HEK293 (cell line): Measurements from ENCODE around the gene MINDY1.

Experiments used
- BCL6B ChIP-seq: fragments of 450-650 bp; formaldehyde crosslinking; IDR thresholded peaks from 2 replicates; pipeline ENCODE4 v1.5.1; 2017; ENCODE audit warnings: missing biosample characterization, missing genetic modification characterization
- PRDM1 ChIP-seq: fragments of 450-650 bp; formaldehyde crosslinking; IDR thresholded peaks from 2 replicates; pipeline ENCODE4; 2016; ENCODE audit warnings: missing biosample characterization, missing genetic modification characterization
- ZBTB10 ChIP-seq: fragments of 450-650 bp; formaldehyde crosslinking; IDR thresholded peaks from 2 replicates; pipeline ENCODE4 v1.5.1; 2016; ENCODE audit warnings: missing biosample characterization, missing genetic modification characterization
- ZBTB21 ChIP-seq: fragments of 450-650 bp; formaldehyde crosslinking; IDR thresholded peaks from 2 replicates; pipeline ENCODE4 v1.5.1; 2017; ENCODE audit warnings: missing biosample characterization, missing genetic modification characterization
- ZBTB26 ChIP-seq: fragments of 450-650 bp; formaldehyde crosslinking; optimal IDR thresholded peaks from 2 replicates; pipeline ENCODE3; 2016; ENCODE audit warnings: missing biosample characterization, mild to moderate bottlenecking, missing genetic modification characterization
- ZBTB8A ChIP-seq: fragments of 450-650 bp; formaldehyde crosslinking; IDR thresholded peaks from 2 replicates; pipeline ENCODE4 v1.5.1; 2016; ENCODE audit warnings: missing biosample characterization, missing genetic modification characterization
- ZIC2 ChIP-seq: fragments of 450-650 bp; formaldehyde crosslinking; IDR thresholded peaks from 2 replicates; pipeline ENCODE4 v1.5.1; 2016; ENCODE audit warnings: missing biosample characterization, missing genetic modification characterization
- ZNF112 ChIP-seq: fragments of 450-650 bp; formaldehyde crosslinking; IDR thresholded peaks from 2 replicates; pipeline ENCODE4 v1.5.0; 2017; ENCODE audit warnings: missing biosample characterization, missing genetic modification characterization
- ZNF777 ChIP-seq: fragments of 450-650 bp; formaldehyde crosslinking; IDR thresholded peaks from 2 replicates; pipeline ENCODE4 v1.5.1; 2017; ENCODE audit warnings: missing biosample characterization, missing genetic modification characterization, borderline replicate concordance
- ZNF830 ChIP-seq: fragments of 450-650 bp; IDR thresholded peaks from 2 replicates; pipeline ENCODE4 v1.5.0; 2018; ENCODE audit warnings: missing biosample characterization, missing genetic modification characterization, low read depth, mild to moderate bottlenecking, moderate library complexity
- TF ChIP-seq, protein P1 (sequence below): fragments of 450-650 bp; formaldehyde crosslinking; IDR thresholded peaks from 2 replicates; pipeline ENCODE4 v1.5.1; 2016; ENCODE audit warnings: missing biosample characterization, missing genetic modification characterization
- TF ChIP-seq, protein P2 (sequence below): sonication (generic); formaldehyde crosslinking; IDR thresholded peaks from 2 replicates; pipeline ENCODE4 v1.8.1; 2022; ENCODE audit warnings: mild to moderate bottlenecking, moderate library complexity, missing genetic modification reagents
- TF ChIP-seq, protein P3 (sequence below): fragments of 450-650 bp; formaldehyde crosslinking; IDR thresholded peaks from 2 replicates; pipeline ENCODE4 v1.5.1; 2016; ENCODE audit warnings: missing biosample characterization, missing genetic modification characterization

GRCh38 chr1:150963321-150964163 lies 43.2 kb downstream of the MINDY1 start:
- TF ChIP-seq, protein P1, sequence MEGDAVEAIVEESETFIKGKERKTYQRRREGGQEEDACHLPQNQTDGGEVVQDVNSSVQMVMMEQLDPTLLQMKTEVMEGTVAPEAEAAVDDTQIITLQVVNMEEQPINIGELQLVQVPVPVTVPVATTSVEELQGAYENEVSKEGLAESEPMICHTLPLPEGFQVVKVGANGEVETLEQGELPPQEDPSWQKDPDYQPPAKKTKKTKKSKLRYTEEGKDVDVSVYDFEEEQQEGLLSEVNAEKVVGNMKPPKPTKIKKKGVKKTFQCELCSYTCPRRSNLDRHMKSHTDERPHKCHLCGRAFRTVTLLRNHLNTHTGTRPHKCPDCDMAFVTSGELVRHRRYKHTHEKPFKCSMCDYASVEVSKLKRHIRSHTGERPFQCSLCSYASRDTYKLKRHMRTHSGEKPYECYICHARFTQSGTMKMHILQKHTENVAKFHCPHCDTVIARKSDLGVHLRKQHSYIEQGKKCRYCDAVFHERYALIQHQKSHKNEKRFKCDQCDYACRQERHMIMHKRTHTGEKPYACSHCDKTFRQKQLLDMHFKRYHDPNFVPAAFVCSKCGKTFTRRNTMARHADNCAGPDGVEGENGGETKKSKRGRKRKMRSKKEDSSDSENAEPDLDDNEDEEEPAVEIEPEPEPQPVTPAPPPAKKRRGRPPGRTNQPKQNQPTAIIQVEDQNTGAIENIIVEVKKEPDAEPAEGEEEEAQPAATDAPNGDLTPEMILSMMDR (tag by site-specific recombination): no peak
- no peak for TF ChIP-seq ZBTB8A (tag by site-specific recombination)
- no peak for TF ChIP-seq ZNF777 (tag by site-specific recombination)
- TF ChIP-seq ZNF830 (tag by site-specific recombination): no peak
- TF ChIP-seq ZBTB21: no peak
- TF ChIP-seq ZNF112: no peak
- TF ChIP-seq, protein P2, sequence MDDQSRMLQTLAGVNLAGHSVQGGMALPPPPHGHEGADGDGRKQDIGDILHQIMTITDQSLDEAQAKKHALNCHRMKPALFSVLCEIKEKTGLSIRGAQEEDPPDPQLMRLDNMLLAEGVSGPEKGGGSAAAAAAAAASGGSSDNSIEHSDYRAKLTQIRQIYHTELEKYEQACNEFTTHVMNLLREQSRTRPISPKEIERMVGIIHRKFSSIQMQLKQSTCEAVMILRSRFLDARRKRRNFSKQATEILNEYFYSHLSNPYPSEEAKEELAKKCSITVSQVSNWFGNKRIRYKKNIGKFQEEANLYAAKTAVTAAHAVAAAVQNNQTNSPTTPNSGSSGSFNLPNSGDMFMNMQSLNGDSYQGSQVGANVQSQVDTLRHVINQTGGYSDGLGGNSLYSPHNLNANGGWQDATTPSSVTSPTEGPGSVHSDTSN (CRISPR knock-in tag): no peak
- no peak for TF ChIP-seq BCL6B (tag by site-specific recombination)
- TF ChIP-seq ZIC2 (tag by site-specific recombination): no peak
- TF ChIP-seq ZBTB10: no peak
- no peak for TF ChIP-seq ZBTB26 (tag by site-specific recombination)
- no peak for TF ChIP-seq PRDM1 (tag by site-specific recombination)
- TF ChIP-seq, protein P3, sequence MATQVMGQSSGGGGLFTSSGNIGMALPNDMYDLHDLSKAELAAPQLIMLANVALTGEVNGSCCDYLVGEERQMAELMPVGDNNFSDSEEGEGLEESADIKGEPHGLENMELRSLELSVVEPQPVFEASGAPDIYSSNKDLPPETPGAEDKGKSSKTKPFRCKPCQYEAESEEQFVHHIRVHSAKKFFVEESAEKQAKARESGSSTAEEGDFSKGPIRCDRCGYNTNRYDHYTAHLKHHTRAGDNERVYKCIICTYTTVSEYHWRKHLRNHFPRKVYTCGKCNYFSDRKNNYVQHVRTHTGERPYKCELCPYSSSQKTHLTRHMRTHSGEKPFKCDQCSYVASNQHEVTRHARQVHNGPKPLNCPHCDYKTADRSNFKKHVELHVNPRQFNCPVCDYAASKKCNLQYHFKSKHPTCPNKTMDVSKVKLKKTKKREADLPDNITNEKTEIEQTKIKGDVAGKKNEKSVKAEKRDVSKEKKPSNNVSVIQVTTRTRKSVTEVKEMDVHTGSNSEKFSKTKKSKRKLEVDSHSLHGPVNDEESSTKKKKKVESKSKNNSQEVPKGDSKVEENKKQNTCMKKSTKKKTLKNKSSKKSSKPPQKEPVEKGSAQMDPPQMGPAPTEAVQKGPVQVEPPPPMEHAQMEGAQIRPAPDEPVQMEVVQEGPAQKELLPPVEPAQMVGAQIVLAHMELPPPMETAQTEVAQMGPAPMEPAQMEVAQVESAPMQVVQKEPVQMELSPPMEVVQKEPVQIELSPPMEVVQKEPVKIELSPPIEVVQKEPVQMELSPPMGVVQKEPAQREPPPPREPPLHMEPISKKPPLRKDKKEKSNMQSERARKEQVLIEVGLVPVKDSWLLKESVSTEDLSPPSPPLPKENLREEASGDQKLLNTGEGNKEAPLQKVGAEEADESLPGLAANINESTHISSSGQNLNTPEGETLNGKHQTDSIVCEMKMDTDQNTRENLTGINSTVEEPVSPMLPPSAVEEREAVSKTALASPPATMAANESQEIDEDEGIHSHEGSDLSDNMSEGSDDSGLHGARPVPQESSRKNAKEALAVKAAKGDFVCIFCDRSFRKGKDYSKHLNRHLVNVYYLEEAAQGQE (tag by site-specific recombination): no peak
